ENCODE measurements around the gene BBS9.

Gene BBS9

DNA sequence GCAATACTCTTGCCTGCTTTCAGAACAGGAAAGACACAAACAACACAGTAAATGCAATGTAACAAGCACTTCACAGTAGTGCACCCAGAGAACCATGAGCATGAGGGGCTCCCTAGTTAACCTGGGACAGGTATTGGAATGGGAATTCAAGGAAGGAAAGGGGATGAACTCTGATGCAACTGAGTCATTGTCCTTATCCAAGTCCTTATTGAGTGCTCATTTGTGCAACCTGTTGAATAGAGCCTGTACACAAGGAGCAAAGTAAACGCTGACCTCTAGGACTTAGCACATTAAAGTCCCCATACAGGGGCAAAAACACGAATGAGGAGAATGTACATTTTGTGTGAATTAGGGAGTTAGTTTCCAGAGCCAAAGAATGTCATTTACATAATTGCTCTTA is 499.5 kb downstream of the BBS9 start:
- no peak for DNase-seq

DNA sequence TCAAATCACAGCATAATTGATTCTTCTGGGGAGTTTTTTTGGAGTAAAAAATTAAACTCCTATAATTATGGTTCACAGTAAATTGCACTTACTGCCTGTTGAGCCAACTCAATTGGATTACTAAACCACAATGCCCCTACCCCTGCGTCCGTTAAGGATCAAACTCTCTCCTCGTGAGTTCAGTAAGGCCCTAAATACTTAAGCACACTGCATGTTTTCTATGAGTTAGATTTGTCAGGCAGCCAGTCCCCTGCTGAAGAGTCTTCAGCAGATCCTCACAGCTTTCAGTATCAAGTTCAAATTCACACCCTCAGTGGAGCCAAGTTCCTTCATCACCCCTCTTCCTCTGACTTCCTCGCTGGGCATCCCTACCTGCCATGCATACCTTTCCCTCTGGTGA is 501.0 kb downstream of the BBS9 start:
- no peak for DNase-seq

DNA sequence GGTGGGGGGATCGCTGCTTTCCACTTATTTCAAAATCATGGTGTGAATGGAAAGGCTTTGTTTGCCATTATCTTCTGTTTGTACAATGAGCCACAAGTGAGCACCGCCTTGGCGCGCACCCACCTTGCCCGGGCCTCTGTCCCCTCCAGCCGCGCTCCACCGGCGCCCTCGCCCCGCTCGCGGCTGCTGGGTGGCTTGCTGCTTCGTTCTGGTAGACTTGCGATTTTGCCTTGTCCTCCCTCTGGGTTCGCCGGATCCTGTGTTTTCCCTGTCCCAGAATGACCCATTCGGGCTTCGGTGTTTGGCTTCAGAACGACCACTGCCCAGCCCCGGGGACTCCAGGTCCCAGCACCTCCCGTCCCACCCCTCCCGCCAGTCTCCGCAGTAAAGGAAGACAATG is 503.0 kb downstream of the BBS9 start:
- no peak for DNase-seq

DNA sequence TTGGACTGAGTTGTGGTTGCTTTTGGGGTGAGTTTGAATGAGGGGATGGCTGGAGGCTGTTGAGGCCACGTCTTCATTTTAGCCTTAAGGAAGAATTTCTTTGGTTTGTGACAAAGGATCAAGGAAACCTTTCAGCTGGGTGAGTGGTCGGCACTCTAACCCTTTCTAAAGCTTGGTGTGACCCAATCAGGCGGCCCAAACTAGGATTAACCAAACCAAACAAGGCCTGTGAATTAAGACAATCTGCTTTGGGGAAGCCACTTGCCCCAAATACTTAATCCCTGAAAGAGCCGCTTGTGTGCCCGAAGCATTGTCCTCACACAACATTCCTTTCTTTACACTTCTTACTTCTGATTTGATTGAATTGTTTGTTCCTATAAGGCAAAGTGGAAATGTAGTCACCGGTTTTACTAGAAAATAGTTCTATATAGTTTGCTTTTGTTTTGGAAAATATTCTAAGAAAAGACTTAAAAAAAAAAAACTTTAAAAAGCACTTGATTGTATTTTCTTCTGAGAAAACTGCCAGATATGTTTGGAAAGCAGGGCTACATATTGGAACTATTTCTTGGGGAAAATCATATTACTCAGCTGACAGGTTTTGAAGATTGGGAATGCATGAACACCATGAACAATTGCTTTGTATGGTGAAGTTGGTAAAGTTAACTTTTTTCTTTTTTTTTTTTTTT is 503.6 kb downstream of the BBS9 start:
- no peak for DNase-seq

DNA sequence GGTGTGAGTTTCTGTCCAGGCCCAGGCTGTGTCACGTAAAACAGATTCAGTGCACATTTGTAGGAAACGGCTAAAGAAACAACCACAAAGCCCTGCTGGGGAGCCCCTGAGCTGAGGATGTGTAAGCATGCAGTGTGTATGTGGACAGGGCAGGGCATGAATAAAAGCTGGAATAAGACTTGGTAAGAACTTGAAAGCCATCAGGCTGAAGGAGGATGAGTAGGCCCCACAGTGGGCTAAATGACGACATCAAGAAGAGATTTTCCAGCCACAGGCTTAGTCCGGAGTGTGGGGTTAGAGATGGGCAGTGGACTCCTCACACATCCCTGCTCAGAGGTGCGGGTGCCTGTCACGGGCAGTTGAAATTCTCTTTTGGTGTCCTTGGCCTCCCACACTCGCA is 505.2 kb downstream of the BBS9 start:
- no peak for DNase-seq

DNA sequence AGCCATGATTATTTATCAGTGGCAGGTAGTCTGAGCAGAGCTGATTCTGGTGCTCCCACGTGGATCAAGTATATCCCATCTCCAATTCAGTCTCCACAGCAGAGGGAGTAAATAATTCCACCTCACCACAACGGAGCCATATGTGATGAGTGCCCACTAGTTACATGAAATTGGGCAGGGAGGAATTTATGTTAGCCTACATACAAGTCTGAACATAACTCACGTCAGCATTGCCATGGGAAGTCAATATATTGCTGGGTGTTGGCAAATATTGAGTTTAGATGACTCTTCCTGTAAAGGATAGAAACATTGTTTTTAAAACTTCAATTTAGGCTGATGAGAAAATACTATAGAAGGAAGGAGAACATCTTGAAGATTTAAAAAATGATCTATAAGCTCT is 507.0 kb downstream of the BBS9 start:
- DNase-seq = no peak

DNA sequence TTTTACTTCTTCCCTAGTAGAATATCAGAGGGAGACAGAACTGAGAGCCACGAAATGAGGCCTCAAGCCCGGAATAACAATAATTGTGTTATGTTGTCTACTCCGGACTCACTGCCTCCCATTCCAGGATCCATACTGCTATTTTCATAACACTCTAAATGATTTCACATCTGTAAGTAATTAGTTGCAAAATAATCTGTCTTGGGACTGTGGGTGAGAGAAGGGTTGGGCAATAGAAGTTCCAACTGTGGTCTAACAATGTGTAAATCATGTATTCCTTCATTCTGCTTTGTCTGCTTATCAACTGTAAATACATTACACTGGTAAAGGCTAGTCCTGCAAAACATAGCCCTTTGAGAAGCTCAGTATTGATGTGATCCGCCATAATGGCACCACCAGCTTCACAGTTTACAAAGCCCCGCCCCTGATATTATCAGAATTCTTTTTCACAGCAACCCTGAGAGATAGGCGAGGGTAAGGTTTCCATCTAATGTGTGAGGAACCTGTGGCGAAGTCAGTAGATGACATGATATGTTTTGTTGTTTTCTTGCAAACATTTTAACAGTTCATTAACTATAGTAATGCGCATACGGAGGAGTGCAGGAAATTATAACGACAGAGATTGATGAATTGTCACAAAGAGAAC is 510.3 kb downstream of the BBS9 start:
- no peak for DNase-seq

DNA sequence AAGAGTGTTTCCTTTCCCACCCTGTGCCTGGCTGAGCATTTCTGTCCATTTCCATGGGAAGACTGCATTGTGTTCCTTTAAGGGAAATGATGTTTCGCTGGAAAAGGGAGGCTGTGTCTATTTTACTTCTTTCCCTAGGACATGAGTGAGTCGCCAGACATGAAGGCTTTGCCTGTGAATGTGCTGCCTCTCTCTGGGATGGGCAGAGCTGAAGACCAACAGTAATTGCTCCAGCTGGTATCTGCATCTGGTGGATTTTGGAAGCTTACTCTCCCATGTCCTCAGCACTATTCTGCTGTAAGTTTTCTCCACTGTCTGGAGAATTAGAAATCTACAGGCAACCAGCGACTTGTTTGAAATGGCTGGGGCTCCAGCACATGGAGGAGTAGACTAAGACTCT is 511.4 kb downstream of the BBS9 start:
- DNase-seq = no peak

DNA sequence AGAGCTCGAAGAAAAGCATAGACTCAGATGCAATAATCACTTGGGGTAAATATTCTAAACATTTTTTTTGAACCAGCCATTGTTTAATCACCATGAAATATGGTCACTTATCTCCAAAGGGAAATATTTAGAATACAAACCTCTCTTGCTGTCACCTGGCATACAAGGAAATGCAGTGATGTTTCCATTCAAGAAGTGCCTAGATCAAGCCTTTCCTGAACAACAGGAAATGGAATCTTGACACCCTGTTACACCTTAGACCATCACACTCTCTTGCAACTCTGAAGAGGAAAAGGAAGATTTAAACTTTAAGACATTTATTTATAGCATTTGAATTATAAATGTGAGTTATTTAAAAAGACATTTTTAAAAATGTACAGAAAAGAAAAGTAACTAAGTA is 512.9 kb downstream of the BBS9 start:
- DNase-seq = no peak

DNA sequence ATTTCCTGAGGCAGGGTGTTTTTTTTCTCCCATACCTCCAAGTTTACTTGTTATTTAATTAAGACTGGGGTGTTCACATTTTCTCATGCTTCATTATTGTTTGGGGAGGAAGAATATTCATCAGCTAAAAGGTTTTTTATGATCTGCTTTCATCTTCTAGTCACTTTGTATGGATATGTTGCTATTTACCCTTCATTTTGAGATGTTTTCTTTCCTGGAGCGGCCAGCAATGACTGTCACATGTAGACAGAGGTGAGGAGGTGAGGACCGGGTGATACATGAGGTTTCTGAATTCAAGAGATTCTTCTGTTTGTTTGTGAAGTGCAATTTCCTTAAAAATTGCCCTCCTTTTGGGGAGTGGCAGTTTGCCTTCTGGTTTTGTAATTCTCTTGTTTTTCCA is 514.2 kb downstream of the BBS9 start:
- no peak for DNase-seq

DNA sequence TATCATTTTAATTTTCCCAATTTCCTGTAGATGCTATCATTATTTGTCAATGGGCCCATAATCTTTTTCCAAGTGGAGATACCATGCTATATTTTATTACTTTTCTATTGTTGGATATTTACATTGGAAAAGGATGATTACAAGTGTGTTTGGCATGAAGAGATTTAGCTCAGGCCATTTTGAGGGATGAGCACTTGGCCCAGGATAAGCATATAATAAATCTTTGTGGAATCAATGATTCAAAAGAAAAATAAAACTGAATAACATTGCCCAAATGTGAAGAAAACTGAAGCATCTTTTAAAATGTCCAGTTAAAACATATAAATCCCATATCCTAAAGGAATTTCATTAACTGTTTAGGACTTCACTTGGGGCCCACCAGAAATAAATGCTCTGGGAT is 515.1 kb downstream of the BBS9 start:
- no peak for DNase-seq

DNA sequence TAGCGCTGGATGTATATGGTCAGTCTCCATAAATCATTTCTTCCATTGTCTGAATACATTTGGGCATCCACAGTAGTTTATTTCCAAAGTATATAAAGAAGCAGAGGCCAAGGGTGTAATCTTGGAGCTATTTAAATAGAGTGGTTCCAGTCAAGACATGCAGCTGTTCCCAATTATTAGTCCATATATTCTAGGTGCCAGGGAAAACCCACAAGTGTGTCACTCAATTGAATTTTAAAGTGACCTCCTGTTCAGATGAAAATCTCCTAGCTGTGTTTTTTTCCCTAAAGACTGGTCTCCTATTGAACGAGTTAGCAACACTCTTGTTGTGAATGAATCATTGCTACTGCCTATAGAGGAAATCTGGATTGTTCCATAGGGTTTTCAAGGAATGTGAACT is 515.7 kb downstream of the BBS9 start:
- DNase-seq = no peak

DNA sequence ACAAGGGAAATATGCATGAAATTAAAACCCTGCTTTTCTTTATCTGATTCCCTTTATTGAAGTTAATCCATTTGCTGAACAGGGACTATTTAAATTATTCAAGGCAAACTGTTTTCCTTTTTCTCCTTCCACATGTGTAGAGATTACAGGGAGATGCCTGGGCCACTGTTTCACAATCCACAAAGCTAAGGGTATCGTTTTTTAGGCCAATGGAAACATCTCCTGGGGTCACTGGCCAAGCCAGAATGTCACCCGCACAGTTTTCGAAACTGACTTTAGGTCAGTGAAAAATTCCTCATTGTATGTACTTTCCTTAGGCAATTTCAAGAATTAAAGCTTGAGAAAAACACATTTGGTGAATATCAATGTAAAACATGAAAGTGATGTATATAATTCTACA is 516.8 kb downstream of the BBS9 start:
- DNase-seq = no peak

DNA sequence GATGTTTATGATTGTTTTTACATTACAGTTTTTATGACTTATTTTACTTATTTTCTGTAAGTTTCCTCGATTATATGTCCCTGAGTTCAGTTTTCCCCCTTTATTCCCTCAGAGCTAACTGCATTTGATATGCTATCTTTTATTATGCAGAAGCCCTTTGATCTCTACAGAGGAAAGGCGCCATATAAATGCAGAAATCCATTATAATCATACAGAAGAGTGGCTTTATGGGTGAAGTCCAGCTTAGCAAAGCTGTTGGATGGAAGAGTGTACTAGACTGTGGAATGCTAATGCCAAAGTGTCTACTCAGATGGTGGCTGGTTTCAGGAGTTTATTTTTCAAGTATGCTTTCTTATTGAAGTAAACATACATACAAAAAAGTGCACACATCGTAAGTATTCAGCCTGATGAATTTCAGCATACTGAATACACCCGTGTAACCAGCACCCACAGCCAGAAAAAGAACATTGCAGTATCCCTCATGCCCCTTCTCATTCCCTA is 517.6 kb downstream of the BBS9 start:
- no peak for DNase-seq

DNA sequence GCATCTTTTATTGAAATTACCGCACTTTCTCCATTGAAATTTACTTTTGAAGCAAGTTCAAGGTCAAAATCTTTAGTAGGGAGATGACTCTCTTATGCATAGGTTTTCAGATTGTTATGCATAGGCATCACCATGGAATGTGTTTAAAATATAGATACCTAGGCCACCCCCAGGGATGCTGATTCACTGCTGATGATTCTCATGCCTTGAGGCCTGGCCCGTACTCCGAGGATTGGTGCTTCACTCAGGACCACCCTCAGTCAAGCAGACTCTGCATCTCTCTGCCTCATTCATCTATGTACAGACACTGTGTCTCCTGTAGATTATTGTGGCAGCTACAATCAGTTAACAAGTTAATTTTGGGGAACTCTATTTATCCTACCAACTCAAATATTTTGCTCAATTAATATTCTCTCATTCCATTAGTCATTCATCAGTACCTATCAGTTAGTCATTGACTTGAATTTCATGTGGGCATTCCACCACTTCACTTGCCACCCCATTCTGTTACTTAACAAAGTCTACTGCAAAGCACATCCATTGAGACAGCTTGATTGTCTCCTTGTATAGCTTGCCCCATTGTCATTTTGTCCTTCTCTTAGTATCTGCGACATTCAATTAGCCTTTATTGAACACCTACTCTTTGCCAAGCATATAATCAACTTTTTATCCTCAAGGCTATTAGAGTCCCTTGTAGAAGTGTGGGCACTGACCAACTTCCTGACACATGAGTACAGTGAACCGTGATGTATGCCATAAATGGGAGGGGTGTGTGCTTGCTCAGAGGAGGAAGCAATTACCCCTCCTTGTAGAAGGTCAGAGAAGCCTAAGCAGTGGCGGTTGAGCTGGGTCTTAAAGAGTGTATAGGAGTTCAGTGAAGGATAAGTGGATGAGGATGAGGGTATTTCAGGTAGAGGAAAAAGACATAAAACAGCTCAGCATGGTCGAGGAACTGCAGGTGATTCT is 520.4 kb downstream of the BBS9 start:
- DNase-seq = no peak

DNA sequence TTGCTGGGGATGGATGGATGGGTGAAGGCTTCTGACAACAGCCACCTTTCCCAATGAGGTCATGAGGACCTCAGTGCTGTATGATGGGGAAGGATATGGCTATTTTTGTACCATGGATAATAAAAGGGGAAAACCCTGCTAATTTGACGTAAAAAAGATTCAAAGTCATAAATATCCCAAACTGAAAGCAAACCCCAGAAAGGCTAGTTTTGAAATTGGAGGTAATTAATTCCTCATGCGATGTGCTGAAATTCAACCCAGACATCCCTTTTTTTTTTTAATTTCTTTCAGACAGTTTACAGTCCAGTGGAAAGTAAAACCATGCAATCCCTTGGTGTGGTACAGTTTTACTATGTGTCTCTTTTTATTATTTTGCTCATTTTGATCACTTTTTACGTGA is 521.5 kb downstream of the BBS9 start:
- no peak for DNase-seq

DNA sequence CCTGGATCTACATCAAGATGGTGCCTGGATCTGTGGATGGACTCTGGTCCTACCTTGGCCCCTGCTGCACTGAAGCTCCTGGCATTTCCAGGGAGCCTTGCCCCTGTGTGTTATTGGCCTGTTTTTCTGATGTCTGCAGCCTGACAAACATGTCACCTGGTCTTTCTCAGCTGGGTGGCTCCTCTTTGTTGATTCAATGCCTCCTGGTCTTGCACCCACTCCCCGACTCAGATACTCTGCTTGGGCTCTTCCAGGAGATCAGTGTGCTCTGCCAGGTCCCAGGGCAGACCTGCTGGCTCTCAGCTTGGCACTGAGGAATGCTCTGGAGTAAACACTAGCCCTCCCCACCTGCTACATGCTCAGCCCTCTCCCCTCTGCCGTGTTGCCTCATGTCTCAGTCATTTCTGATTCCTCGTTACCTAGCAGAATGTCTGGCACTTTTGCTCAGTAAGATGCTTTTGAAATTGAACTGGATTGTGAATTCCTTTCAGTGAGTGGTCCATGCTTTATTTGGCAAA is 522.7 kb downstream of the BBS9 start:
- no peak for DNase-seq

DNA sequence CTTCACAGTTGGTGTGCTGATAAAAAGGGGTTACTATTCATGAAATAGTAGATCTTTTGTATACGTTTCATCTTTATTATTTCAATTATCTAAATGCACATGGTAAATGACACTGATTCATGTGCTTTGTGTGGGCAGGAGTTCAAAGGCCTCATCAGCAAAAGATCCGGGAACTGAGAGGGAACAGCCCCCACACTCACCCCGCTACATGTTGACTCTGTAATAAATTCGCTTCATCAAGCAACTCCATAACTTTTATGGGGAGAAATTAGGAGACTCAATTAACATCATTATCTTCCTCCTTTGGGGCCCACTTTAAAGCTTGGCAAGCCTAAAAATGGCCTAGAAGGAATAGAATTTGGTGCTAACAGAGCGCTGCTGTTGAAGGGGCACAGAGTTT is 525.3 kb downstream of the BBS9 start:
- no peak for DNase-seq

Measured in activated CD4-positive, alpha-beta T cell treated with anti-CD3 and anti-CD28 coated beads, Interleukin-10, Interleukin-2, amounts not matched to agents 100 ng/mL and 50 ng/mL, durations not matched to agents 16 hours and 8 hours (primary cell).